Peyer's patch (tissue), 4 donors: ENCODE results near the gene SPDYE2B.
"Not testable (repeated sequence)": the region's sequence is repeated elsewhere in the genome, so short reads cannot be mapped to it uniquely, and the experiment has no call there.

ENCODE experiments used
- POLR2A ChIP-seq, 2 donors: fragments of 450-650 bp; IDR thresholded peaks; one replicate each; pipeline ENCODE4 v1.5.1; 2017; ENCODE audit warnings: antibody characterized with exemption in 2 of 2, mild to moderate bottlenecking in 2 of 2, moderate library complexity in 2 of 2
- TF ChIP-seq, protein P1 (sequence below), 6 experiments: fragments of 450-650 bp in 4 of 6; fragments of 200-600 bp in 2 of 6; sonication (generic) in 1 of 6; IDR thresholded peaks; one replicate each; pipeline ENCODE4 v1.5.1; 2017 to 2019; ENCODE audit warnings: antibody characterized with exemption in 6 of 6, mild to moderate bottlenecking in 3 of 6, moderate library complexity in 1 of 6

DNA sequence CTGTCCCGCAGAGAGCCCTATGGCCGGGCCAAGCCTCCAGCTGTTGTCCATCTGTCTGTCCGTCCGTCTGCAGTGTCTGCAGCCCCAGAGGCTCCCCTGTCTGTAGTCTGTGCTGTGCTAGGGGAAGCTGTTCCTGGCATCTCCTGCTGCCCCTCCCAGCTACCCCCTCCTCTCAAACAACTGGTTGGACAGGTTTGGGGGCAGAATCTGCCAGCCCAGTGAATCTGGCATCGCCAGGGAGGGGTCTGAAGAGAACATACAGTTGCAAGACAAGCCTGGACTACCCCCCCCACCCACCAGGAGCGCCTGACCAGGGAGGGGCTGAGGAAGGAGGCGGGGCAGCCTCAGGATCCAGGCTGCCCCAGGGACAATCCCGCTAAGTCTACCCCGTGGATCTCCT, 7.4 kb upstream of the SPDYE2B start, which contains the start of gene UPK3BL1:
- TF ChIP-seq, protein P1, sequence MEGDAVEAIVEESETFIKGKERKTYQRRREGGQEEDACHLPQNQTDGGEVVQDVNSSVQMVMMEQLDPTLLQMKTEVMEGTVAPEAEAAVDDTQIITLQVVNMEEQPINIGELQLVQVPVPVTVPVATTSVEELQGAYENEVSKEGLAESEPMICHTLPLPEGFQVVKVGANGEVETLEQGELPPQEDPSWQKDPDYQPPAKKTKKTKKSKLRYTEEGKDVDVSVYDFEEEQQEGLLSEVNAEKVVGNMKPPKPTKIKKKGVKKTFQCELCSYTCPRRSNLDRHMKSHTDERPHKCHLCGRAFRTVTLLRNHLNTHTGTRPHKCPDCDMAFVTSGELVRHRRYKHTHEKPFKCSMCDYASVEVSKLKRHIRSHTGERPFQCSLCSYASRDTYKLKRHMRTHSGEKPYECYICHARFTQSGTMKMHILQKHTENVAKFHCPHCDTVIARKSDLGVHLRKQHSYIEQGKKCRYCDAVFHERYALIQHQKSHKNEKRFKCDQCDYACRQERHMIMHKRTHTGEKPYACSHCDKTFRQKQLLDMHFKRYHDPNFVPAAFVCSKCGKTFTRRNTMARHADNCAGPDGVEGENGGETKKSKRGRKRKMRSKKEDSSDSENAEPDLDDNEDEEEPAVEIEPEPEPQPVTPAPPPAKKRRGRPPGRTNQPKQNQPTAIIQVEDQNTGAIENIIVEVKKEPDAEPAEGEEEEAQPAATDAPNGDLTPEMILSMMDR (IDR thresholded peaks at IDR 0.05): not testable (repeated sequence)
- TF ChIP-seq POLR2A (IDR thresholded peaks at IDR 0.05): not testable (repeated sequence)
